Neuronal stem cell (in vitro differentiated cells): Measurements from ENCODE around the gene DCPS.

Experiments used
- DNase-seq: peaks from one replicate; pipeline ENCODE4 v3.0.0-alpha.2; 2013; ENCODE audit warnings: low spot score
- H2AFZ ChIP-seq: one replicate; pipeline ENCODE4 v1.6.1; 2013; ENCODE audit warnings: mild to moderate bottlenecking, low read length, inconsistent platforms
- H2AK5ac ChIP-seq: 2 replicates; pipeline ENCODE4 v1.6.1; 2013; ENCODE audit warnings: low read depth, mild to moderate bottlenecking, inconsistent platforms, low read length, moderate library complexity, mixed read lengths
- H2BK120ac ChIP-seq: 2 replicates; pipeline ENCODE4 v1.6.1; 2013; ENCODE audit warnings: low read depth, mild to moderate bottlenecking, inconsistent platforms, low read length, moderate library complexity, mixed read lengths
- H2BK12ac ChIP-seq: one replicate; pipeline ENCODE4 v1.6.1; 2013; ENCODE audit warnings: low read length, inconsistent platforms
- H2BK15ac ChIP-seq: 2 replicates; pipeline ENCODE4 v1.6.1; 2013; ENCODE audit warnings: mild to moderate bottlenecking, low read length, inconsistent platforms, mixed read lengths
- H2BK5ac ChIP-seq: one replicate; pipeline ENCODE4 v1.6.1; 2013; ENCODE audit warnings: inconsistent platforms, mild to moderate bottlenecking, low read length, moderate library complexity
- H3K14ac ChIP-seq: one replicate; pipeline ENCODE4 v1.6.1; 2013; ENCODE audit warnings: low read length, inconsistent platforms
- H3K18ac ChIP-seq: 2 replicates; pipeline ENCODE4 v1.6.1; 2013; ENCODE audit warnings: low read length, inconsistent platforms
- H3K23ac ChIP-seq: 2 replicates; pipeline ENCODE4 v1.6.1; 2013; ENCODE audit warnings: low read depth, mild to moderate bottlenecking, mixed read lengths, low read length, inconsistent platforms; ENCODE audit not compliant: poor library complexity
- H3K27ac ChIP-seq: replicated peaks from 3 replicates; pipeline ENCODE4 v1.5.1; 2013; ENCODE audit warnings: low read length, inconsistent platforms
- H3K27me3 ChIP-seq, 3 experiments: 2 replicates each; pipeline ENCODE4 v1.6.1; 2013; ENCODE audit warnings: low read length in 3 of 3, mild to moderate bottlenecking in 2 of 3, inconsistent platforms in 1 of 3, low read depth in 1 of 3, mixed read lengths in 1 of 3, moderate library complexity in 1 of 3; ENCODE audit not compliant: control insufficient read depth in 3 of 3, insufficient read depth in 3 of 3
- H3K36me3 ChIP-seq, 2 donors: replicated peaks in 1 of 2; 2 replicates each; pipeline ENCODE4 v1.6.1; 2013; ENCODE audit warnings: low read length in 2 of 2; ENCODE audit not compliant: control insufficient read depth in 2 of 2, insufficient read depth in 2 of 2
- H3K4ac ChIP-seq: 2 replicates; pipeline ENCODE4 v1.6.1; 2013; ENCODE audit warnings: inconsistent platforms, mild to moderate bottlenecking, low read length, moderate library complexity
- H3K4me1 ChIP-seq, 2 donors: 1 replicate in 1 of 2; 2 replicates in 1 of 2; pipeline ENCODE4 v1.6.1; 2013; ENCODE audit warnings: low read length in 2 of 2, low read depth in 1 of 2; ENCODE audit not compliant: control insufficient read depth in 2 of 2, insufficient read depth in 1 of 2
- H3K4me2 ChIP-seq: one replicate; pipeline ENCODE4 v1.6.1; 2013; ENCODE audit warnings: mild to moderate bottlenecking, low read length, inconsistent platforms; ENCODE audit not compliant: insufficient read depth, poor library complexity, severe bottlenecking
- H3K4me3 ChIP-seq, 2 donors: 2 replicates each; pipeline ENCODE4 v1.5.1; 2013; ENCODE audit warnings: low read length in 2 of 2, mild to moderate bottlenecking in 2 of 2, inconsistent platforms in 1 of 2, moderate library complexity in 1 of 2
- H3K79me1 ChIP-seq: one replicate; pipeline ENCODE4 v1.6.1; 2013; ENCODE audit warnings: low read depth, mild to moderate bottlenecking, inconsistent platforms, low read length, moderate library complexity
- H3K9ac ChIP-seq: one replicate; pipeline ENCODE4 v1.6.1; 2013; ENCODE audit warnings: mild to moderate bottlenecking, low read depth, low read length, inconsistent platforms; ENCODE audit not compliant: poor library complexity
- H3K9me3 ChIP-seq, 2 donors: replicated peaks in 1 of 2; 2 replicates each; pipeline versions ENCODE3 to v1.6.1; 2013; ENCODE audit warnings: low read length in 2 of 2, mild to moderate bottlenecking in 2 of 2, inconsistent platforms in 1 of 2, low read depth in 1 of 2, mixed read lengths in 1 of 2, moderate library complexity in 1 of 2; ENCODE audit not compliant: control insufficient read depth in 2 of 2, insufficient read depth in 1 of 2
- H4K8ac ChIP-seq: one replicate; pipeline ENCODE4 v1.6.1; 2013; ENCODE audit warnings: low read depth, mild to moderate bottlenecking, inconsistent platforms, low read length, moderate library complexity
- H4K91ac ChIP-seq: one replicate; pipeline ENCODE4 v1.6.1; 2013; ENCODE audit warnings: low read length, low read depth, mild to moderate bottlenecking, inconsistent platforms; ENCODE audit not compliant: poor library complexity
- WGBS, 2 donors: extraction: QIAGEN DNeasy Blood & Tissue Kit; methylation state at CpG; one replicate each; pipeline ENCODE4 v1.1.7; 2013; ENCODE audit warnings: missing lambda C conversion rate in 2 of 2, mixed read lengths in 1 of 2; ENCODE audit not compliant: insufficient read length in 2 of 2, insufficient replicate concordance in 1 of 2; ENCODE audit errors: extremely low coverage in 2 of 2; 5-methylcytosine and 5-hydroxymethylcytosine counted together

DCPS gene

GRCh38 chr11:126297004-126297403, 6.9 kb upstream of the DCPS start:
- no CpG with 5 or more reads among the region's 2 CpGs for WGBS, 2 donors
- DNase-seq = no peak
- H3K4me2 ChIP-seq = no peak overlapping the region
- no peak overlapping the region for H2BK12ac ChIP-seq
- H3K4me3 ChIP-seq = no peak overlapping the region
- H4K8ac ChIP-seq = no peak overlapping the region
- no peak overlapping the region for H3K23ac ChIP-seq
- H2BK15ac ChIP-seq = no peak overlapping the region
- peaks cover 13 to 71% of the 10 kb centered on the region in 2 donors for H3K36me3 ChIP-seq
- no peak overlapping the region for H2BK5ac ChIP-seq
- H3K79me1 ChIP-seq = peaks cover 2% of the 10 kb centered on the region
- H3K9me3 ChIP-seq = no peaks in the 10 kb centered on the region
- no peak overlapping the region for H2AK5ac ChIP-seq
- no peaks in the 10 kb centered on the region for H3K4me1 ChIP-seq
- no peak overlapping the region for H4K91ac ChIP-seq
- no peak overlapping the region for H2BK120ac ChIP-seq
- H2AFZ ChIP-seq = no peak overlapping the region
- H3K27ac ChIP-seq = no peak overlapping the region
- no peaks in the 10 kb centered on the region for H3K27me3 ChIP-seq
- H3K14ac ChIP-seq = no peak overlapping the region
- H3K4ac ChIP-seq = no peak overlapping the region
- no peak overlapping the region for H3K9ac ChIP-seq
- no peak overlapping the region for H3K18ac ChIP-seq

GRCh38 chr11:126304457-126305075, 706 bp downstream of the DCPS start:
- Histone ChIP-seq H3K9me3 (no peaks in the 10 kb centered on the region), H3K4me1 (peaks cover 4 to 10% of the 10 kb centered on the region in 2 donors), H3K27me3 (no peaks in the 10 kb centered on the region), H2BK120ac (no peak overlapping the region), H2AK5ac (no peak overlapping the region), H3K4ac (no peak overlapping the region), H3K27ac (no peak overlapping the region), H3K4me3 (peak overlapping the region; percentile 87 to 89), H3K36me3 (peaks cover 4 to 28% of the 10 kb centered on the region in 2 donors), H3K4me2 (peak overlapping the region; percentile 61), H3K79me1 (no peaks in the 10 kb centered on the region), H3K14ac (no peak overlapping the region), H2BK12ac (no peak overlapping the region), H4K8ac (no peak overlapping the region), H2AFZ (peak overlapping the region; percentile 97), H3K18ac (no peak overlapping the region), H3K9ac (no peak overlapping the region), H2BK15ac (no peak overlapping the region), H4K91ac (no peak overlapping the region), H2BK5ac (no peak overlapping the region), H3K23ac (no peak overlapping the region)
- DNase-seq = no peak
- WGBS, 2 donors = no CpG with 5 or more reads among the region's 12 CpGs

- no peak overlapping the region for H4K8ac ChIP-seq
- peaks cover 6 to 27% of the 10 kb centered on the region in 2 donors for H3K36me3 ChIP-seq
- H3K27ac ChIP-seq = no peak overlapping the region
- no peak overlapping the region for H3K4ac ChIP-seq
- no peak overlapping the region for H4K91ac ChIP-seq
- H3K79me1 ChIP-seq = no peaks in the 10 kb centered on the region
- WGBS, 2 donors = no CpG with 5 or more reads among the region's 4 CpGs
- no peak overlapping the region for H3K4me2 ChIP-seq
- H2BK15ac ChIP-seq = no peak overlapping the region
- no peak overlapping the region for H2BK120ac ChIP-seq
- no peaks in the 10 kb centered on the region for H3K27me3 ChIP-seq
- no peak overlapping the region for H2AK5ac ChIP-seq
- H3K23ac ChIP-seq = no peak overlapping the region
- no peak overlapping the region for H3K18ac ChIP-seq
- no peak overlapping the region for H2BK5ac ChIP-seq
- no peak overlapping the region for H3K9ac ChIP-seq
- H3K4me1 ChIP-seq = peaks cover 4 to 10% of the 10 kb centered on the region in 2 donors
- no peak overlapping the region for H2AFZ ChIP-seq
- H3K4me3 ChIP-seq = no peak overlapping the region
- H2BK12ac ChIP-seq = no peak overlapping the region
- H3K9me3 ChIP-seq = no peaks in the 10 kb centered on the region
- H3K14ac ChIP-seq = no peak overlapping the region
- no peak for DNase-seq
Observed at GRCh38 chr11:126305699-126306098, 1.8 kb downstream of the DCPS start.

GRCh38 chr11:126307706-126308105, 3.8 kb downstream of the DCPS start:
- Histone ChIP-seq H3K4ac (no peak overlapping the region), H3K9ac (no peak overlapping the region), H3K4me3 (no peak overlapping the region), H2BK15ac (no peak overlapping the region), H3K27ac (no peak overlapping the region), H2AFZ (no peak overlapping the region), H2BK5ac (no peak overlapping the region), H2BK12ac (no peak overlapping the region), H3K79me1 (no peaks in the 10 kb centered on the region), H2BK120ac (no peak overlapping the region), H4K8ac (no peak overlapping the region), H3K27me3 (no peaks in the 10 kb centered on the region), H2AK5ac (no peak overlapping the region), H3K18ac (no peak overlapping the region), H3K4me1 (peaks cover 4 to 10% of the 10 kb centered on the region in 2 donors), H3K36me3 (peaks cover 3 to 26% of the 10 kb centered on the region in 2 donors), H3K4me2 (no peak overlapping the region), H4K91ac (no peak overlapping the region), H3K23ac (no peak overlapping the region), H3K9me3 (no peaks in the 10 kb centered on the region), H3K14ac (no peak overlapping the region)
- no CpG with 5 or more reads among the region's 5 CpGs for WGBS, 2 donors
- DNase-seq = no peak
